ENCODE measurements around the gene TMEM176B.
"Not testable (repeated sequence)": the region's sequence is repeated elsewhere in the genome, so short reads cannot be mapped to it uniquely, and the experiment has no call there.

TMEM176B gene

GRCh38 chr7:150818971-150819370 lies 18.8 kb upstream of the TMEM176B start:
- ChIA-PET CTCF (no interaction called here), POLR2A (no interaction called here)
- no peak for TF ChIP-seq CTCF (IDR thresholded peaks at IDR 0.05; ENCODE audit: insufficient read depth, low read length, missing control alignments)
- DNase-seq (ENCODE audit: low read depth, low spot score), result no peak
- no peak overlapping the region for H3K4me3 ChIP-seq (ENCODE audit: low read depth, low read length)

- POLR2A ChIA-PET, result no interaction called here
These were observed 14.3 kb upstream of the TMEM176B start for GRCh38 chr7:150814328-150815001.

GRCh38 chr7:150807616-150808438 lies 7.7 kb upstream of the TMEM176B start:
- DNase-seq (ENCODE audit: low read depth, low spot score); H3K4me3 ChIP-seq (ENCODE audit: low read depth, low read length); CTCF ChIA-PET; POLR2A ChIA-PET: not testable (repeated sequence)

More at GRCh38 chr7:150814328-150815001, 14.3 kb upstream of the TMEM176B start:
- no peak overlapping the region for H3K4me3 ChIP-seq (ENCODE audit: low read depth, low read length)
- TF ChIP-seq CTCF (IDR thresholded peaks at IDR 0.05; ENCODE audit: insufficient read depth, low read length, missing control alignments), result no peak
- DNase-seq (ENCODE audit: low read depth, low spot score), result no peak
- CTCF ChIA-PET, result no interaction called here

- no peak overlapping the region for H3K4me3 ChIP-seq (ENCODE audit: low read depth, low read length)
- DNase-seq (ENCODE audit: low read depth, low spot score), result no peak
- ChIA-PET CTCF (no interaction called here), POLR2A (no interaction called here)
- TF ChIP-seq CTCF (IDR thresholded peaks at IDR 0.05; ENCODE audit: insufficient read depth, low read length, missing control alignments), result no peak
These were observed 6.7 kb upstream of the TMEM176B start for GRCh38 chr7:150806863-150807262.

- CTCF ChIA-PET, result no interaction called here
- no peak for DNase-seq (ENCODE audit: low read depth, low spot score)
- no peak overlapping the region for H3K4me3 ChIP-seq (ENCODE audit: low read depth, low read length)
- POLR2A ChIA-PET, result no interaction called here
- TF ChIP-seq CTCF (IDR thresholded peaks at IDR 0.05; ENCODE audit: insufficient read depth, low read length, missing control alignments), result no peak
These were observed 6.3 kb upstream of the TMEM176B start for GRCh38 chr7:150806454-150806853.

- DNase-seq (ENCODE audit: low read depth, low spot score), result no peak
- H3K4me3 ChIP-seq (ENCODE audit: low read depth, low read length), result no peak overlapping the region
- CTCF ChIA-PET, result no interaction called here
- POLR2A ChIA-PET, result no interaction called here
- no peak for TF ChIP-seq CTCF (IDR thresholded peaks at IDR 0.05; ENCODE audit: insufficient read depth, low read length, missing control alignments)
These were observed 5.7 kb upstream of the TMEM176B start for GRCh38 chr7:150805864-150806263.

Data from AG04449 (cell line).